Prostate gland (tissue), 2 donors: ENCODE data around the gene GHRH. TPM values are rescaled to one million over a fixed set of nuclear protein-coding genes. Genes with fewer than 3 reads are reported as not detected.

Experiments
- DNase-seq: peaks from one replicate; pipeline ENCODE4 v3.0.0-alpha.2; 2019; ENCODE audit warnings: low spot score
- H3K27ac ChIP-seq, 2 donors: fragments of 200-600 bp; sonication (generic); 2 replicates each; pipeline ENCODE4 v1.5.1; 2017 to 2019
- H3K27me3 ChIP-seq: fragments of 200-600 bp; sonication (generic); replicated peaks from 2 replicates; pipeline ENCODE4 v1.5.1; 2019; ENCODE audit not compliant: insufficient read depth
- H3K36me3 ChIP-seq, 2 donors: fragments of 200-600 bp; sonication (generic); 1 replicate in 1 of 2; 2 replicates in 1 of 2; pipeline versions ENCODE4 v1.5.1 to v1.8.1; 2017 to 2019
- H3K4me1 ChIP-seq: fragments of 200-600 bp; sonication (generic); replicated peaks from 2 replicates; pipeline ENCODE4 v1.5.1; 2019
- H3K4me3 ChIP-seq, 2 donors: fragments of 200-600 bp; sonication (generic); 2 replicates each; pipeline ENCODE4 v1.5.1; 2017 to 2019
- H3K9me3 ChIP-seq: fragments of 200-600 bp; sonication (generic); 2 replicates; pipeline ENCODE4 v1.5.1; 2017
- CTCF ChIP-seq, 4 experiments: fragments of 200-600 bp in 2 of 4; fragments of 450-650 bp in 2 of 4; sonication (generic) in 2 of 4; IDR thresholded peaks; 1 replicate in 3 of 4; 2 replicates in 1 of 4; pipeline ENCODE4 v1.5.1; 2016 to 2019; ENCODE audit warnings: antibody characterized with exemption in 4 of 4, mild to moderate bottlenecking in 2 of 4, moderate library complexity in 2 of 4
- POLR2A ChIP-seq: fragments of 450-650 bp; IDR thresholded peaks from one replicate; pipeline ENCODE4 v1.6.1; 2016; ENCODE audit warnings: antibody characterized with exemption, mild to moderate bottlenecking
- POLR2AphosphoS5 ChIP-seq: sonication (generic); formaldehyde crosslinking; IDR thresholded peaks from one replicate; pipeline ENCODE4 v1.6.1; 2017; ENCODE audit warnings: antibody characterized with exemption
- WGBS: methylation state at CpG from one replicate; pipeline ENCODE4 v1.1.5; 2018; 5-methylcytosine and 5-hydroxymethylcytosine counted together
- intact Hi-C: fragments of 100-400 bp; cut with DNase I; formaldehyde crosslinking; loops from one replicate; pipeline ENCODE4 v1.14.2; 2022
- total RNA-seq, 2 donors: library from RNA; depleted of rRNA; stranded (reverse); fragments of >200 nt; gene quantifications; one replicate each; pipeline ENCODE4 v1.1.0, GENCODE V29; 2016

Gene GHRH
- total RNA-seq, 2 donors from 2014 or later, result not detected

- Histone ChIP-seq H3K27ac (peak overlapping the region in 1 of 2 donors; percentile 0), H3K4me1 (no peaks in the 10 kb centered on the region), H3K36me3 (no peaks in the 10 kb centered on the region), H3K27me3 (no peaks in the 10 kb centered on the region), H3K4me3 (no peak overlapping the region), H3K9me3 (no peaks in the 10 kb centered on the region)
- no peak for TF ChIP-seq POLR2A
- TF ChIP-seq POLR2AphosphoS5, result no peak
- no peak for TF ChIP-seq CTCF (IDR thresholded peaks at IDR 0.05)
- WGBS, result 42% methylated on average over 8 of the region's 8 CpGs
- DNase-seq, result peak; percentile 30
- intact Hi-C loops, result no loop called here
These were observed 17.6 kb downstream of the GHRH start for GRCh38 chr20:37243937-37244571.

GRCh38 chr20:37243076-37243936, 18.3 kb downstream of the GHRH start:
- peak overlapping the region in 1 of 2 donors; percentile 0 for H3K27ac ChIP-seq
- TF ChIP-seq POLR2A (no peak), CTCF (IDR thresholded peaks at IDR 0.05) (no peak), POLR2AphosphoS5 (no peak)
- no peaks in the 10 kb centered on the region for H3K4me1 ChIP-seq
- H3K27me3 ChIP-seq, result no peaks in the 10 kb centered on the region
- intact Hi-C loops, result no loop called here
- H3K36me3 ChIP-seq, result peaks cover 0 to 6% of the 10 kb centered on the region in 2 donors
- H3K4me3 ChIP-seq, result no peak overlapping the region
- H3K9me3 ChIP-seq, result no peaks in the 10 kb centered on the region
- WGBS, result 78% methylated on average over 16 of the region's 16 CpGs
- DNase-seq, result no peak

GRCh38 chr20:37242503-37242902, 19.1 kb downstream of the GHRH start:
- H3K4me3 ChIP-seq, result no peak overlapping the region
- no peaks in the 10 kb centered on the region for H3K4me1 ChIP-seq
- 77% methylated on average over 4 of the region's 4 CpGs for WGBS
- H3K27ac ChIP-seq, result no peak overlapping the region
- intact Hi-C loops, result no loop called here
- H3K27me3 ChIP-seq, result no peaks in the 10 kb centered on the region
- no peak for TF ChIP-seq CTCF (IDR thresholded peaks at IDR 0.05)
- TF ChIP-seq POLR2AphosphoS5, result no peak
- TF ChIP-seq POLR2A, result no peak
- H3K36me3 ChIP-seq, result peaks cover 2 to 14% of the 10 kb centered on the region in 2 donors
- H3K9me3 ChIP-seq, result no peaks in the 10 kb centered on the region
- no peak for DNase-seq

GRCh38 chr20:37240337-37241067, 21.1 kb downstream of the GHRH start:
- intact Hi-C loops, result no loop called here
- Histone ChIP-seq H3K36me3 (peaks cover 8 to 28% of the 10 kb centered on the region in 2 donors), H3K9me3 (no peaks in the 10 kb centered on the region), H3K4me1 (no peaks in the 10 kb centered on the region), H3K27me3 (no peaks in the 10 kb centered on the region), H3K27ac (no peak overlapping the region), H3K4me3 (no peak overlapping the region)
- WGBS, result 76% methylated on average over 3 of the region's 3 CpGs
- DNase-seq, result no peak
- TF ChIP-seq POLR2AphosphoS5, result no peak

GRCh38 chr20:37238935-37239451, 22.6 kb downstream of the GHRH start:
- Histone ChIP-seq H3K4me1 (no peaks in the 10 kb centered on the region), H3K4me3 (no peak overlapping the region), H3K9me3 (no peaks in the 10 kb centered on the region), H3K36me3 (peaks cover 8 to 41% of the 10 kb centered on the region in 2 donors), H3K27me3 (no peaks in the 10 kb centered on the region), H3K27ac (no peak overlapping the region)
- TF ChIP-seq CTCF (IDR thresholded peaks at IDR 0.05) (no peak), POLR2A (no peak), POLR2AphosphoS5 (no peak)
- intact Hi-C loops, result no loop called here
- DNase-seq, result no peak
- WGBS, result 40% methylated on average over 1 of the region's 1 CpG
